Spleen (tissue), 7 donors: Measurements from ENCODE around the gene CCDC92.
A peak's percentile ranks its signal among the peaks of the same experiment; 100 is the strongest.

Experiments used
- POLR2A ChIP-seq, 3 donors: fragments of 450-650 bp; IDR thresholded peaks; one replicate each; pipeline ENCODE4 v1.5.1; 2017; ENCODE audit warnings: antibody characterized with exemption in 3 of 3, mild to moderate bottlenecking in 1 of 3
- POLR2AphosphoS5 ChIP-seq, 3 donors: sonication (generic); formaldehyde crosslinking; IDR thresholded peaks; one replicate each; pipeline ENCODE4 v1.5.1; 2017; ENCODE audit warnings: antibody characterized with exemption in 3 of 3
- TF ChIP-seq, protein P1 (sequence below), 11 experiments: fragments of 200-600 bp in 7 of 11; fragments of 450-650 bp in 4 of 11; sonication (generic) in 4 of 11; IDR thresholded peaks in 8 of 11; conservative IDR thresholded peaks in 3 of 11; 1 replicate in 7 of 11; 2 replicates in 4 of 11; pipeline versions ENCODE4 v1.4.0 to v1.8.0; 2016 to 2021; ENCODE audit warnings: antibody characterized with exemption in 11 of 11, inconsistent platforms in 4 of 11, mild to moderate bottlenecking in 1 of 11
- donor health status: DM: no; HTN: no; CAD: no; lungs with moderate emphysema.
- donor health status: DM: no; HTN: no; CAD: no.
- donor health status: DM: no; HTN: no; CAD: no.

DNA sequence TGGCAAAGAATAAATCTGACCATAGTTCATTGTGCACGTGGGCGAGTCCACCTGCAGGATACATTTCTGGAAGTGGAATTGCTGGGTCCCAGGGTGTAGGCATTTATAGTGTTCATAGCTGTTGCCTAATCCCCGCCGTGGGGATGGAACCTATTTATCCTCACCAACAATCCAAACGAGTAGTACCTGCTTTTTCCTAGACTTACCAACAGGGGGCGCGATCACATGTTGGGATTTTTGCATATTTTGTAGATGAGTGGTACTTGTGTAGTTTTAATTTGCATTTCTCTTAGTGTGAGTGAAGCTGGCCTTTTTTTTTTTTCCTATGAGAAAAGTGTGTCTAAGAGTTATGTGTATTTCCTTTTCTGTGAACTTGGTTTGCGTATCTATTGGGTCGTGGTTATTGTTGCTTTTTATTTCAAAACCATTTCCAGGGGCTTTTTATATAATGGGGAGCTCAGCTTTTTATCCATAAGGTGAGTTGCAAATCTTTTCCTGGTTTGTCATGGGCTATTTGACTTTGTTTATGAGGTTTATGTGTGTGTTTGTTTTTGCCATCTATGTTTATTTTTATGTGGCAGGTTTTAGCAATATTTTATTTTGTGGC is 67.2 kb downstream of the CCDC92 start:
- TF ChIP-seq, protein P1, sequence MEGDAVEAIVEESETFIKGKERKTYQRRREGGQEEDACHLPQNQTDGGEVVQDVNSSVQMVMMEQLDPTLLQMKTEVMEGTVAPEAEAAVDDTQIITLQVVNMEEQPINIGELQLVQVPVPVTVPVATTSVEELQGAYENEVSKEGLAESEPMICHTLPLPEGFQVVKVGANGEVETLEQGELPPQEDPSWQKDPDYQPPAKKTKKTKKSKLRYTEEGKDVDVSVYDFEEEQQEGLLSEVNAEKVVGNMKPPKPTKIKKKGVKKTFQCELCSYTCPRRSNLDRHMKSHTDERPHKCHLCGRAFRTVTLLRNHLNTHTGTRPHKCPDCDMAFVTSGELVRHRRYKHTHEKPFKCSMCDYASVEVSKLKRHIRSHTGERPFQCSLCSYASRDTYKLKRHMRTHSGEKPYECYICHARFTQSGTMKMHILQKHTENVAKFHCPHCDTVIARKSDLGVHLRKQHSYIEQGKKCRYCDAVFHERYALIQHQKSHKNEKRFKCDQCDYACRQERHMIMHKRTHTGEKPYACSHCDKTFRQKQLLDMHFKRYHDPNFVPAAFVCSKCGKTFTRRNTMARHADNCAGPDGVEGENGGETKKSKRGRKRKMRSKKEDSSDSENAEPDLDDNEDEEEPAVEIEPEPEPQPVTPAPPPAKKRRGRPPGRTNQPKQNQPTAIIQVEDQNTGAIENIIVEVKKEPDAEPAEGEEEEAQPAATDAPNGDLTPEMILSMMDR (IDR thresholded peaks at IDR 0.05 in 8 of 11, conservative IDR thresholded peaks at IDR 0.05 in 3 of 11): peak; percentile 69 to 86 (median 77)
- TF ChIP-seq POLR2A (IDR thresholded peaks at IDR 0.05) (no peak), POLR2AphosphoS5 (IDR thresholded peaks at IDR 0.05) (no peak)
